Heart left ventricle (tissue), 16 donors: ENCODE results near the gene ALDOC. TPM values are rescaled to one million over a fixed set of nuclear protein-coding genes. Genes with fewer than 3 reads are reported as not detected.
A peak's percentile ranks its signal among the peaks of the same experiment; 100 is the strongest.

Experiments used
- ATAC-seq, 4 donors: fragments of 200-7000 bp; cut with Tn5 transposase; one replicate each; pipeline ENCODE4 v1.9.1; 2020 to 2022; ENCODE audit warnings: moderate library complexity in 4 of 4, mild to moderate bottlenecking in 3 of 4, moderate number of reproducible peaks in 1 of 4
- DNase-seq, 5 donors: peaks; one replicate each; pipeline ENCODE4 v3.0.0-alpha.2; 2020
- H3K27ac ChIP-seq, 12 donors: fragments of 200-600 bp; sonication (generic) in 4 of 12; one replicate each; pipeline versions ENCODE4 v1.5.0 to v1.8.0; 2016 to 2022; ENCODE audit warnings: mild to moderate bottlenecking in 2 of 12
- H3K27me3 ChIP-seq, 9 donors: fragments of 200-600 bp; sonication (generic) in 2 of 9; one replicate each; pipeline versions ENCODE4 v1.5.1 to v1.8.0; 2016 to 2022; ENCODE audit warnings: mild to moderate bottlenecking in 3 of 9
- H3K36me3 ChIP-seq, 9 donors: fragments of 200-600 bp; sonication (generic) in 2 of 9; one replicate each; pipeline versions ENCODE4 v1.5.0 to v1.8.0; 2018 to 2022; ENCODE audit warnings: mild to moderate bottlenecking in 2 of 9
- H3K4me1 ChIP-seq, 12 donors: fragments of 200-600 bp; sonication (generic) in 4 of 12; one replicate each; pipeline versions ENCODE4 v1.5.0 to v1.8.0; 2016 to 2022; ENCODE audit warnings: mild to moderate bottlenecking in 3 of 12
- H3K4me3 ChIP-seq, 12 donors: fragments of 200-600 bp; sonication (generic) in 4 of 12; one replicate each; pipeline versions ENCODE4 v1.5.0 to v1.8.0; 2017 to 2022; ENCODE audit warnings: mild to moderate bottlenecking in 9 of 12, moderate library complexity in 4 of 12
- H3K9me3 ChIP-seq, 12 donors: fragments of 200-600 bp; sonication (generic) in 4 of 12; one replicate each; pipeline versions ENCODE4 v1.5.0 to v1.8.0; 2016 to 2022; ENCODE audit warnings: mild to moderate bottlenecking in 1 of 12
- CTCF ChIP-seq, 12 donors: fragments of 200-600 bp; sonication (generic) in 4 of 12; IDR thresholded peaks; one replicate each; pipeline versions ENCODE4 v1.5.0 to v1.8.0; 2018 to 2022; ENCODE audit warnings: antibody characterized with exemption in 12 of 12, mild to moderate bottlenecking in 5 of 12
- POLR2A ChIP-seq, 2 donors: fragments of 450-650 bp; IDR thresholded peaks; one replicate each; pipeline ENCODE4 v1.6.1; 2017; ENCODE audit warnings: antibody characterized with exemption in 2 of 2, mild to moderate bottlenecking in 2 of 2, moderate library complexity in 2 of 2
- WGBS, 4 donors: extraction: QIAGEN DNeasy Blood & Tissue Kit in 2 of 4; methylation state at CpG; one replicate each; pipeline versions ENCODE4 v1.1.5 to v1.1.7; 2013 to 2018; 5-methylcytosine and 5-hydroxymethylcytosine counted together
- intact Hi-C, 10 donors: fragments of 100-400 bp; cut with DNase I; formaldehyde crosslinking; loops; one replicate each; pipeline versions ENCODE4 v1.11.1 to v1.14.2; 2022
- polyA plus RNA-seq, 2 donors: library from polyadenylated mRNA; stranded (reverse); fragments of 200-250 nt; gene quantifications; one replicate each; pipeline ENCODE4 v1.2.3, GENCODE V29; 2013
- total RNA-seq, 9 donors: library from RNA; depleted of rRNA in 2 of 9; stranded (reverse); fragments of >200 nt in 2 of 9; fragmentation: NEBNext Ultra II Directional in 3 of 9; extraction: Animal tissue kit (Norgen Biotek cat#: 25700) in 3 of 9; gene quantifications; one replicate each; pipeline versions ENCODE4 v1.1.0 to v1.2.4, GENCODE V29; 2016 to 2023
- donor health status: ischemic (EF 13 %, LVEDD 7.1; RV severe dilation, severe dysfunction).
- donor health status: healthy with polysubstance abuse.
- donor health status: DM: no; HTN: yes; CAD: no.
- donor health status: DM: no; HTN: no; CAD: no.
- donor health status: ischemic (EF 25% LVEDD 6.9; RV normal size, moderate dysfunction).
- donor health status: ischemic (EF 25% LVEDD 5.7; RV mildly dilated, moderate dysfunction).
- donor health status: healthy.
- donor health status: DM: yes; HTN: yes; CAD: no.
- donor health status: ischemic (EF 35%, LVEDD 5.7; RV mildly dilated, moderate dysfunction).
- donor health status: nonischemic (EF 11% LVEDD 7.7; RV severe dilation, severe dysfunction).
- donor health status: DM: yes; HTN: yes; CAD: no.
- donor health status: PGD.
- donor health status: ischemic (EF 29% LVEDD 5.4; RV normal size, mild dysfunction).
- donor health status: nonischemic (EF 23%, LVEDD 6.1; RV moderate dilation, normal function).

Gene ALDOC
- total and polyA plus RNA-seq, 11 donors: 154 to 677 (median 221) TPM

- Histone ChIP-seq H3K27me3 (peaks cover 0 to 3% (median 0%) of the 10 kb centered on the region in 9 donors), H3K9me3 (no peaks in the 10 kb centered on the region), H3K4me3 (no peak overlapping the region), H3K27ac (no peak overlapping the region), H3K36me3 (no peaks in the 10 kb centered on the region), H3K4me1 (no peaks in the 10 kb centered on the region)
- ATAC-seq: no peak
- WGBS, 4 donors: 80 to 87% (median 86%) methylated on average over 1 to 4 of the region's 4 CpGs
- intact Hi-C loops: loop anchor here in 3 of 10 donors (2.0 to 10.0 kb wide), 4 partner anchors 43 to 75 kb away; partner anchors contain the start of gene RSKR (in 1 of the 3)
- peak in 1 of 5 donors; percentile 41 for DNase-seq
- TF ChIP-seq POLR2A (IDR thresholded peaks at IDR 0.05) (no peak), CTCF (IDR thresholded peaks at IDR 0.05) (no peak)
These were observed 36.5 kb downstream of the ALDOC start for GRCh38 chr17:28540231-28540630.

- Histone ChIP-seq H3K4me1 (no peaks in the 10 kb centered on the region), H3K36me3 (no peaks in the 10 kb centered on the region), H3K9me3 (no peaks in the 10 kb centered on the region), H3K27ac (no peak overlapping the region), H3K27me3 (peaks cover 0 to 3% (median 0%) of the 10 kb centered on the region in 9 donors), H3K4me3 (no peak overlapping the region)
- 89 to 95% (median 92%) methylated on average over 13 to 14 of the region's 14 CpGs for WGBS, 4 donors
- DNase-seq (peak in 1 of 5 donors; percentile 32), ATAC-seq (no peak)
- intact Hi-C loops: loop anchor here in 5 of 10 donors (5.0 kb wide), 3 partner anchors 36 to 46 kb away; no protein-coding TSS in a partner anchor
- TF ChIP-seq POLR2A (IDR thresholded peaks at IDR 0.05): no peak
- TF ChIP-seq CTCF (IDR thresholded peaks at IDR 0.05): no peak
These were observed 38.3 kb downstream of the ALDOC start for GRCh38 chr17:28538296-28538895.

- intact Hi-C loops: loop anchor here in 5 of 10 donors (5.0 kb wide), 3 partner anchors 35 to 45 kb away; no protein-coding TSS in a partner anchor
- peak in 1 of 5 donors; percentile 47 for DNase-seq
- Histone ChIP-seq H3K27ac (no peak overlapping the region), H3K4me1 (no peaks in the 10 kb centered on the region), H3K4me3 (no peak overlapping the region), H3K9me3 (no peaks in the 10 kb centered on the region), H3K36me3 (no peaks in the 10 kb centered on the region), H3K27me3 (peaks cover 0 to 3% (median 0%) of the 10 kb centered on the region in 9 donors)
- 65 to 84% (median 76%) methylated on average over 10 to 12 of the region's 12 CpGs for WGBS, 4 donors
- ATAC-seq: no peak
- TF ChIP-seq POLR2A (IDR thresholded peaks at IDR 0.05) (no peak), CTCF (IDR thresholded peaks at IDR 0.05) (no peak)
These were observed 39.5 kb downstream of the ALDOC start for GRCh38 chr17:28537219-28537610.

GRCh38 chr17:28536532-28537218, 40.0 kb downstream of the ALDOC start:
- ATAC-seq: no peak
- intact Hi-C loops: loop anchor here in 5 of 10 donors (5.0 kb wide), 3 partner anchors 34 to 44 kb away; no protein-coding TSS in a partner anchor
- 63 to 71% (median 69%) methylated on average over 6 to 9 of the region's 9 CpGs for WGBS, 4 donors

More at GRCh38 chr17:28536532-28537218, 40.0 kb downstream of the ALDOC start:
- H3K4me1 ChIP-seq: no peaks in the 10 kb centered on the region
- peaks cover 0 to 3% (median 0%) of the 10 kb centered on the region in 9 donors for H3K27me3 ChIP-seq
- no peaks in the 10 kb centered on the region for H3K9me3 ChIP-seq
- TF ChIP-seq CTCF (IDR thresholded peaks at IDR 0.05) (no peak), POLR2A (IDR thresholded peaks at IDR 0.05) (no peak)
- no peaks in the 10 kb centered on the region for H3K36me3 ChIP-seq
- peak in 1 of 5 donors; percentile 19 for DNase-seq
- no peak overlapping the region for H3K27ac ChIP-seq
- H3K4me3 ChIP-seq: no peak overlapping the region
